Measurements from ENCODE around the gene DIS3L2. TPM values are rescaled to one million over a fixed set of nuclear protein-coding genes. Genes with fewer than 3 reads are reported as not detected.

Gene DIS3L2
- total RNA-seq, 2 donors from 2014 or later, result 39.5 to 42.4 TPM

DNA sequence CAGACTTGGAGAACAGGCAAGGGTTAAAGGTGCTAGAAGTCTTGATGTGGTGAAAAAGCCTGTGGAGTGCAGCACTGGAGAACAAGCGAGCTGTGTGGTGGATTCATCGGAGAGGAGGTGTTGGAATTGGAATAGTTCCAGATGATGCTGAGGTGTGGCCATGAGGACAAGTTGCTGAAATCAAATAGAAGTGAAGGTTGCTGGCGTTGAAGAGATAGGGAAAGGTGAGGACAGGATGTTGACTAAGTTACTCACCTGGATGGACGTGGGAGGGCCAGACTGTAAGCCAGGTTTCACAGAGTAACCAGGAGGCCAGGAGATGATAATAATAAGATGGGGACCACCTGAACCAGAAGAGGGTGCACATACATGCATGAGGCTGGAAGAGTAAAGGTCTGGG, 173.4 kb downstream of the DIS3L2 start:
- no peaks in the 10 kb centered on the region for H3K9me3 Mint-ChIP-seq
- TF ChIP-seq, protein P1, sequence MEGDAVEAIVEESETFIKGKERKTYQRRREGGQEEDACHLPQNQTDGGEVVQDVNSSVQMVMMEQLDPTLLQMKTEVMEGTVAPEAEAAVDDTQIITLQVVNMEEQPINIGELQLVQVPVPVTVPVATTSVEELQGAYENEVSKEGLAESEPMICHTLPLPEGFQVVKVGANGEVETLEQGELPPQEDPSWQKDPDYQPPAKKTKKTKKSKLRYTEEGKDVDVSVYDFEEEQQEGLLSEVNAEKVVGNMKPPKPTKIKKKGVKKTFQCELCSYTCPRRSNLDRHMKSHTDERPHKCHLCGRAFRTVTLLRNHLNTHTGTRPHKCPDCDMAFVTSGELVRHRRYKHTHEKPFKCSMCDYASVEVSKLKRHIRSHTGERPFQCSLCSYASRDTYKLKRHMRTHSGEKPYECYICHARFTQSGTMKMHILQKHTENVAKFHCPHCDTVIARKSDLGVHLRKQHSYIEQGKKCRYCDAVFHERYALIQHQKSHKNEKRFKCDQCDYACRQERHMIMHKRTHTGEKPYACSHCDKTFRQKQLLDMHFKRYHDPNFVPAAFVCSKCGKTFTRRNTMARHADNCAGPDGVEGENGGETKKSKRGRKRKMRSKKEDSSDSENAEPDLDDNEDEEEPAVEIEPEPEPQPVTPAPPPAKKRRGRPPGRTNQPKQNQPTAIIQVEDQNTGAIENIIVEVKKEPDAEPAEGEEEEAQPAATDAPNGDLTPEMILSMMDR (conservative IDR thresholded peaks at IDR 0.05), result no peak
- DNase-seq, result no peak
- H3K27me3 ChIP-seq (ENCODE audit: control insufficient read depth, insufficient read depth, low read length, poor library complexity, severe bottlenecking), result no peaks in the 10 kb centered on the region
- no peak overlapping the region for H3K4me3 Mint-ChIP-seq
- H3K27ac ChIP-seq (ENCODE audit: low read depth, low read length), result no peak overlapping the region
- H3K9me3 ChIP-seq (ENCODE audit: control insufficient read depth, low read length), result no peaks in the 10 kb centered on the region
- no peak overlapping the region for H3K9ac ChIP-seq (ENCODE audit: extremely low read depth, low read length, poor library complexity, severe bottlenecking)
- H3K4me1 Mint-ChIP-seq, result peaks cover 7% of the 10 kb centered on the region
- no peaks in the 10 kb centered on the region for H3K27me3 Mint-ChIP-seq (ENCODE audit: insufficient read depth)
- 95 to 96% methylated on average over 4 of the region's 4 CpGs for WGBS, 2 experiments (ENCODE audit: insufficient coverage in 1 of 2, insufficient read length in 1 of 2)
- no peak overlapping the region for H3K4me3 ChIP-seq (ENCODE audit: low read length)
- H3K36me3 Mint-ChIP-seq (ENCODE audit: low read depth), result peaks cover 3% of the 10 kb centered on the region
- H3K27ac Mint-ChIP-seq, result no peak overlapping the region
- no peaks in the 10 kb centered on the region for H3K4me1 ChIP-seq (ENCODE audit: control insufficient read depth, insufficient read depth, low read length)
- peaks cover 3% of the 10 kb centered on the region for H3K36me3 ChIP-seq (ENCODE audit: control insufficient read depth, insufficient read depth, low read length)

DNA sequence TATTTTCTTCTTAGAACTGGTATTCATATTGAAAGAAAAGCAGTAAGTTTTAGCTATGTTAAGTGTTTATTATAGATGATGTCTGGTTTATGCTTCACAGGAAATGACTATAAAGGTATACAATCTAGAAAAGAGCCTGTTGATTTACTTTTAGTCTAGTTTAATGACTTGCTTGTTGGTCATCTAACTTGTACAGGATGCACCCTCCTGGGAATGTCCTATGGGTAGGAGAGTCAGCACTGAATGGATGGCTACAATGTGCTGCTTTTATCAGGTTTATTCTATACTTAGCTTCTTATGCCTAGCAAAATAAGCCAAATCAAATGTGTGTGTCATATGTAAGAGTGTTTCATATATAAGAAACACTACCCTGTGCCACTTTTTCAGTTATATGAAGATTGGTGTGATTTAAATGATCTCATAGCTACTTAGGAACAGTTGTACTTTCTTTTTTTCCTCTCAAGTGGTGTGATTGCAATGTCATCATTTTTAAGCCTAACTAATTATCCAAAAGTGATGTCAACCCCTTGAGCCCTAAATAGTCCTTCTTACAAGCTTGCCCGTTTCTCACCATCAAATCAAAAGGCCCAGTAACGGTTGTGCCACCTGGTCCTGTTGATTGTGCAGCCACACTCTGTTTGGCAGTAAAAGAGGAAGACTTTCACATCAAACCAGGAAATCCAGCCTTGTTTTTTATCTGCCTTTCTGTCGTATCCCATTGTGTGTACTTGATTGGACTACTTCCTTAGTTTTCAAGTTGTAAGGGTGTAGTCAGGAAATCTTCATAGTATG, 176.0 kb downstream of the DIS3L2 start:
- no peaks in the 10 kb centered on the region for H3K27me3 ChIP-seq (ENCODE audit: control insufficient read depth, insufficient read depth, low read length, poor library complexity, severe bottlenecking)
- H3K36me3 Mint-ChIP-seq (ENCODE audit: low read depth), result no peaks in the 10 kb centered on the region
- H3K9me3 Mint-ChIP-seq, result no peaks in the 10 kb centered on the region
- H3K9me3 ChIP-seq (ENCODE audit: control insufficient read depth, low read length), result no peaks in the 10 kb centered on the region
- H3K4me1 Mint-ChIP-seq, result peaks cover 7% of the 10 kb centered on the region
- H3K9ac ChIP-seq (ENCODE audit: extremely low read depth, low read length, poor library complexity, severe bottlenecking), result no peak overlapping the region
- no peak overlapping the region for H3K27ac Mint-ChIP-seq
- WGBS, 2 experiments (ENCODE audit: insufficient coverage in 1 of 2, insufficient read length in 1 of 2), result 97 to 100% methylated on average over 2 to 3 of the region's 3 CpGs
- no peaks in the 10 kb centered on the region for H3K4me1 ChIP-seq (ENCODE audit: control insufficient read depth, insufficient read depth, low read length)
- TF ChIP-seq, protein P1 (conservative IDR thresholded peaks at IDR 0.05), result no peak
- peaks cover 3% of the 10 kb centered on the region for H3K36me3 ChIP-seq (ENCODE audit: control insufficient read depth, insufficient read depth, low read length)
- no peak overlapping the region for H3K4me3 ChIP-seq (ENCODE audit: low read length)
- DNase-seq, result no peak
- H3K27ac ChIP-seq (ENCODE audit: low read depth, low read length), result no peak overlapping the region
- no peaks in the 10 kb centered on the region for H3K27me3 Mint-ChIP-seq (ENCODE audit: insufficient read depth)
- H3K4me3 Mint-ChIP-seq, result no peak overlapping the region

DNA sequence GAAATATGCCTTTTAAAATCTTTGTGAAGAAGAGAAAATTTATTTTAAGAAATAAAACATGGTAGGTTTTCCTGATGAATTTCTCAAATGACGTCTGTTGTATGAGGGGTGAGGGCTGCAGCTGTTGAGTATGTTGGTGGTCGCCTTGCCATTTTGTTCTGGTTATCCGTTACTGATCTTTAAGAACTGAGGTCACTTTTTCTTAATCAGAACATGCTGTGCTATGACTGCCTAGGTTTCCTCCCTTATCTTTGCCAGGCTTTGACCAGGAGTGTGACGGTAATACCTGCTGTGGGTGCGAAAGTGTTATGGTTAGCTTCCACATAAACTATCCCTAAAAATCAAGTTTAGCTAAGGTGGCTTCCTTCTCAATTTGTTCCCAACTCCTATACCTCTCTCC, 176.9 kb downstream of the DIS3L2 start:
- no peaks in the 10 kb centered on the region for H3K27me3 Mint-ChIP-seq (ENCODE audit: insufficient read depth)
- H3K9me3 Mint-ChIP-seq, result no peaks in the 10 kb centered on the region
- no peaks in the 10 kb centered on the region for H3K36me3 Mint-ChIP-seq (ENCODE audit: low read depth)
- no peak overlapping the region for H3K9ac ChIP-seq (ENCODE audit: extremely low read depth, low read length, poor library complexity, severe bottlenecking)
- TF ChIP-seq, protein P1 (conservative IDR thresholded peaks at IDR 0.05), result no peak
- WGBS, 2 experiments (ENCODE audit: insufficient coverage in 1 of 2, insufficient read length in 1 of 2), result 85 to 100% methylated on average over 3 to 5 of the region's 5 CpGs
- H3K27ac ChIP-seq (ENCODE audit: low read depth, low read length), result no peak overlapping the region
- no peak overlapping the region for H3K27ac Mint-ChIP-seq
- H3K4me3 Mint-ChIP-seq, result no peak overlapping the region
- no peak for DNase-seq
- H3K36me3 ChIP-seq (ENCODE audit: control insufficient read depth, insufficient read depth, low read length), result no peaks in the 10 kb centered on the region
- no peaks in the 10 kb centered on the region for H3K27me3 ChIP-seq (ENCODE audit: control insufficient read depth, insufficient read depth, low read length, poor library complexity, severe bottlenecking)
- H3K9me3 ChIP-seq (ENCODE audit: control insufficient read depth, low read length), result no peaks in the 10 kb centered on the region
- H3K4me3 ChIP-seq (ENCODE audit: low read length), result no peak overlapping the region
- H3K4me1 Mint-ChIP-seq, result peaks cover 7% of the 10 kb centered on the region
- H3K4me1 ChIP-seq (ENCODE audit: control insufficient read depth, insufficient read depth, low read length), result no peaks in the 10 kb centered on the region

Measured in endodermal cell (in vitro differentiated cells).